Effector memory CD8-positive, alpha-beta T cell (primary cell): Measurements from ENCODE around the gene TPK1.

Experiments
- ATAC-seq: fragments of 150-1000 bp; cut with Tn5 transposase; replicated peaks from 2 replicates; pipeline ENCODE4 v1.10.0; 2021; ENCODE audit warnings: mild to moderate bottlenecking, moderate library complexity
- DNase-seq, 3 experiments: peaks; one replicate each; pipeline ENCODE4 v3.0.0; 2021
- H3K27ac Mint-ChIP-seq, 2 donors: one replicate each; pipeline ENCODE4 v1.8.0; 2022; ENCODE audit warnings: mild to moderate bottlenecking in 2 of 2, mixed read lengths in 2 of 2, moderate library complexity in 2 of 2
- H3K27me3 Mint-ChIP-seq, 2 donors: one replicate each; pipeline ENCODE4 v1.8.0; 2022; ENCODE audit warnings: mixed read lengths in 2 of 2
- H3K36me3 Mint-ChIP-seq: one replicate; pipeline ENCODE4 v1.8.0; 2022; ENCODE audit warnings: mild to moderate bottlenecking, moderate library complexity, mixed read lengths; ENCODE audit not compliant: insufficient read depth
- H3K4me1 Mint-ChIP-seq, 2 donors: one replicate each; pipeline ENCODE4 v1.8.0; 2022; ENCODE audit warnings: low read depth in 2 of 2, mixed read lengths in 2 of 2
- H3K4me3 Mint-ChIP-seq, 2 donors: one replicate each; pipeline ENCODE4 v1.8.0; 2022; ENCODE audit warnings: mild to moderate bottlenecking in 2 of 2, mixed read lengths in 2 of 2, moderate library complexity in 2 of 2
- H3K9me3 Mint-ChIP-seq, 2 donors: one replicate each; pipeline ENCODE4 v1.8.0; 2022; ENCODE audit warnings: mixed read lengths in 2 of 2

Gene TPK1

GRCh38 chr7:144659211-144659610 lies 176.6 kb downstream of the TPK1 start:
- H3K9me3 Mint-ChIP-seq, result no peaks in the 10 kb centered on the region
- no peaks in the 10 kb centered on the region for H3K36me3 Mint-ChIP-seq
- H3K27me3 Mint-ChIP-seq, result no peaks in the 10 kb centered on the region
- H3K4me3 Mint-ChIP-seq, result no peak overlapping the region
- H3K27ac Mint-ChIP-seq, result no peak overlapping the region
- ATAC-seq, result no peak
- DNase-seq, result no peak
- no peaks in the 10 kb centered on the region for H3K4me1 Mint-ChIP-seq

- Mint-ChIP-seq H3K27ac (no peak overlapping the region), H3K4me1 (peaks cover 0 to 3% of the 10 kb centered on the region in 2 donors), H3K27me3 (no peaks in the 10 kb centered on the region), H3K4me3 (no peak overlapping the region), H3K9me3 (no peaks in the 10 kb centered on the region), H3K36me3 (no peaks in the 10 kb centered on the region)
- ATAC-seq (no peak), DNase-seq (no peak)
Measured at GRCh38 chr7:144656965-144657517, 178.8 kb downstream of the TPK1 start.

DNA sequence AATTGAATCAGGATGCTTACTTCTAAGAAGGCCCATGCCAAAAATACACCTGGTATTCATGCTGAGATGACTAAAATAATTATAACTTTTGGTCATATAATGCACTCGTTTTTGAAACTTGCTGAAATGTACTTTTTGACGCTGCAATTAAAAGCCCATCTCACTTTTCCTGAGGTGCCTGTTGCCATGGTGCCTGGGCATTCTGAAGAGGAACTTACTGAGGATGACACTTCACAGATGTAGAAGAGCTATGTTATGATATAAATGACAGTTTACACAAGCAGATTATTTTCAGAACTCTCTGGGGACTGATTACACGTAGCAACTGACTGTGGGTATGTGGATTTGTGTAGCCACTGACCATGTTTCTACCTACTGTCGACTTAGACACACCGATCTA lies 182.4 kb downstream of the TPK1 start:
- Mint-ChIP-seq H3K36me3 (peaks cover under 1% of the 10 kb centered on the region), H3K4me3 (no peak overlapping the region), H3K27me3 (no peaks in the 10 kb centered on the region), H3K4me1 (peaks cover 0 to 3% of the 10 kb centered on the region in 2 donors), H3K9me3 (peaks cover 0 to 4% of the 10 kb centered on the region in 2 donors), H3K27ac (no peak overlapping the region)
- ATAC-seq, result no peak
- DNase-seq, result no peak

- ATAC-seq (no peak), DNase-seq (no peak)
- no peak overlapping the region for H3K27ac Mint-ChIP-seq
- H3K4me3 Mint-ChIP-seq, result no peak overlapping the region
- H3K36me3 Mint-ChIP-seq, result peaks cover 3% of the 10 kb centered on the region
- peaks cover 0 to 4% of the 10 kb centered on the region in 2 donors for H3K9me3 Mint-ChIP-seq
- no peaks in the 10 kb centered on the region for H3K27me3 Mint-ChIP-seq
- peaks cover 0 to 3% of the 10 kb centered on the region in 2 donors for H3K4me1 Mint-ChIP-seq
Measured at GRCh38 chr7:144650439-144650838, 185.4 kb downstream of the TPK1 start.

GRCh38 chr7:144649120-144649519 lies 186.7 kb downstream of the TPK1 start:
- H3K4me1 Mint-ChIP-seq, result peaks cover 0 to 3% of the 10 kb centered on the region in 2 donors
- no peak for DNase-seq
- H3K4me3 Mint-ChIP-seq, result no peak overlapping the region
- peaks cover 0 to 4% of the 10 kb centered on the region in 2 donors for H3K9me3 Mint-ChIP-seq
- no peaks in the 10 kb centered on the region for H3K27me3 Mint-ChIP-seq
- no peak overlapping the region for H3K27ac Mint-ChIP-seq
- no peak for ATAC-seq
- peaks cover 3% of the 10 kb centered on the region for H3K36me3 Mint-ChIP-seq

DNA sequence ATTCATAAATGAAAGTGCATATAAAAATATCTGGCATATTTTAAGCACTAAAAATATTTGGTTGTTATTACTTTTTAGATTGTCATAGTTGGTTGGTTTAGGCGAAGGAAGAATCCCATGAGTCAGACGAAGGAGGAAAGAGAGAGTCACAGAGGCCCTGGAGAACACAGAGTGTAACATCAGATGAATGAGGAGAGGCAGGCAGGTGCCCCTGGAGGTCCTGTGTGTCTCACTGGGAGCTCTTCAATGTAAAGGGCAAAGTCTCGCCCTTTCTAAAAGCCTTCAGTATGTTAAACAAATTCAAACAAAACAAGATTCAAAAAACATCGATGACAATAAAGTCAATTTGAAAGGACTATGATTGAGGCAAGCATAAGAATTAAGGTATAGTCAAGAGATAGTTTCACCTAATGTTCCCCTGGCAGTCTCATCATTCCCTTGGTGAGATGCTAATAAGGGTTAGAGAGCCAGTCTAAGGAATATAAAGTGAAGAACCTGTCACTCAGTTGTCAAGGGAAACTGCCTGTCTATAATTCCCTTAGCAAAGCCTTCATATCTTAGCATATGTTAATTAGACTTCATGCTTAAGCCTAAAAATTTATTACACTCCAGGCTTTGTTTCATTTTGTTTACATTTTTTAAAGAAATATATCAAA lies 194.3 kb downstream of the TPK1 start:
- Mint-ChIP-seq H3K27ac (no peak overlapping the region), H3K27me3 (no peaks in the 10 kb centered on the region), H3K9me3 (no peaks in the 10 kb centered on the region), H3K4me1 (no peaks in the 10 kb centered on the region), H3K36me3 (no peaks in the 10 kb centered on the region), H3K4me3 (no peak overlapping the region)
- ATAC-seq (no peak), DNase-seq (no peak)

DNA sequence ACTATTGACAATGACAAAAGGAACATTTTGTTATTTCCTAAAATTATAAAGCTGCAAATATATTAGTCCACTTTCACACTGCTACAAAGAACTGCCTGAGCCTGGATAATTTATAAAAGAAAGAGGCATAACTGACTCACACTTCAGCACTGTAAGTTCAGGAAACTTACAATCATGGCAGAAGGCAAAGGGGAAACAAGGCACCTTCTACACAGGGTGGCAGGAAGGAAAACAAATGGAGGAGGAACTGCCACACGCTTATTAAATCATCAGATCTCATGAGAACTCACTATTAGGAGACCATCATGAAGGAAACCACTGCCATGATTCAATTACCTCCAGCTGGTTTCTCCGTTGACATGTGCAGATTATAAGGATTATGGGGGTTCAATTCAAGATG lies 203.1 kb downstream of the TPK1 start:
- no peak overlapping the region for H3K4me3 Mint-ChIP-seq
- no peaks in the 10 kb centered on the region for H3K9me3 Mint-ChIP-seq
- no peak for DNase-seq
- no peak for ATAC-seq
- no peak overlapping the region for H3K27ac Mint-ChIP-seq
- no peaks in the 10 kb centered on the region for H3K27me3 Mint-ChIP-seq
- peaks cover 0 to 4% of the 10 kb centered on the region in 2 donors for H3K4me1 Mint-ChIP-seq
- H3K36me3 Mint-ChIP-seq, result no peaks in the 10 kb centered on the region

GRCh38 chr7:144629598-144629997 lies 206.3 kb downstream of the TPK1 start:
- Mint-ChIP-seq H3K4me3 (no peak overlapping the region), H3K36me3 (no peaks in the 10 kb centered on the region), H3K4me1 (peaks cover 0 to 6% of the 10 kb centered on the region in 2 donors), H3K9me3 (no peaks in the 10 kb centered on the region), H3K27ac (no peak overlapping the region), H3K27me3 (no peaks in the 10 kb centered on the region)
- ATAC-seq (no peak), DNase-seq (no peak)

GRCh38 chr7:144629011-144629410 lies 206.8 kb downstream of the TPK1 start:
- Mint-ChIP-seq H3K4me3 (no peak overlapping the region), H3K4me1 (peaks cover 0 to 6% of the 10 kb centered on the region in 2 donors), H3K36me3 (no peaks in the 10 kb centered on the region), H3K27ac (no peak overlapping the region), H3K27me3 (no peaks in the 10 kb centered on the region), H3K9me3 (no peaks in the 10 kb centered on the region)
- ATAC-seq (no peak), DNase-seq (no peak)

DNA sequence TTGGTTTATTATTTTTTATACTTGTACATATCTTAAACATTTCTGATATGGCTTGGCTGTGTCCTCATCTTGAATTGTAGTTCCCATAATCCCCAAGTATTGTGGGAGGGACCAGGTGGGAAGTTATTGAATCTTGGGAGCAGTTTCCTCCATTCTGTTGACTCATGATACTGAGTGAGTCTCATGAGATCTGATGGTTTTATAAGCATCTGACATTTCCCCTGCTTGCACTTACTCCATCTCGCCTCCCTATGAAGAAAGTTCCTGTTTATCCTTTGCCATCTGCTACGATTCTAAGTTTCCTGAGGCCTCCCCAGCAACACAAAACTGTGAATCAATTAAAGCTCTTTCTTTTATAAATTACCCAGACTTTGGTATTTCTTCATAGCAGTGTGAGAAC lies 207.7 kb downstream of the TPK1 start:
- H3K9me3 Mint-ChIP-seq, result no peaks in the 10 kb centered on the region
- H3K36me3 Mint-ChIP-seq, result no peaks in the 10 kb centered on the region
- H3K4me3 Mint-ChIP-seq, result no peak overlapping the region
- H3K27ac Mint-ChIP-seq, result no peak overlapping the region
- H3K27me3 Mint-ChIP-seq, result no peaks in the 10 kb centered on the region
- DNase-seq (no peak), ATAC-seq (no peak)
- peaks cover 0 to 6% of the 10 kb centered on the region in 2 donors for H3K4me1 Mint-ChIP-seq

- Mint-ChIP-seq H3K27ac (no peak overlapping the region), H3K36me3 (no peaks in the 10 kb centered on the region), H3K9me3 (no peaks in the 10 kb centered on the region), H3K4me3 (no peak overlapping the region), H3K27me3 (no peaks in the 10 kb centered on the region), H3K4me1 (peaks cover 0 to 3% of the 10 kb centered on the region in 2 donors)
- no peak for DNase-seq
- ATAC-seq, result no peak
Measured at GRCh38 chr7:144622745-144623144, 213.1 kb downstream of the TPK1 start.

DNA sequence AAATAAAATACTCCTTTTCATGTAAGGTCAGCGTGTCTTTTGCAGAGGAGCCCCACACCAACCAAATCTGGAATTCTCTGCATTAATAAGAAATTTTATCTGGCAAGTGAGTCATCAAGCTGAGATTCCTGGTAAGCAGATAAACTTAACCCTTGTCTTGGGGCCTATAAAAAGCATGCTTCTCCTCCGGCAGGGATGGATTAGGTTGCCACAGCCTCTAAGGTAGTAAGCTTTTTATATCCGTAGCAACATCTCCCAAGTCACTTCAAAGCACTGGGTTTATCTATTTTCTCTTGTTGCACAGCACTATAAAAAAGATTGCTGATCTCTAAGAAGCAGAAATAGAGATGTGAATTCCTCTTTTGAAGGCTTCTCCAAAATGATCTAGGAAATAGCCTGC lies 229.6 kb downstream of the TPK1 start:
- H3K36me3 Mint-ChIP-seq, result no peaks in the 10 kb centered on the region
- no peak for DNase-seq
- H3K27ac Mint-ChIP-seq, result no peak overlapping the region
- H3K9me3 Mint-ChIP-seq, result no peaks in the 10 kb centered on the region
- H3K4me1 Mint-ChIP-seq, result no peaks in the 10 kb centered on the region
- H3K27me3 Mint-ChIP-seq, result no peaks in the 10 kb centered on the region
- no peak overlapping the region for H3K4me3 Mint-ChIP-seq
- ATAC-seq, result no peak

GRCh38 chr7:144596953-144597352 lies 238.9 kb downstream of the TPK1 start:
- ATAC-seq, result no peak
- Mint-ChIP-seq H3K27me3 (no peaks in the 10 kb centered on the region), H3K4me3 (no peak overlapping the region), H3K9me3 (peaks cover 3 to 21% of the 10 kb centered on the region in 2 donors), H3K36me3 (peaks cover 5% of the 10 kb centered on the region), H3K27ac (no peak overlapping the region), H3K4me1 (no peaks in the 10 kb centered on the region)
- no peak for DNase-seq

DNA sequence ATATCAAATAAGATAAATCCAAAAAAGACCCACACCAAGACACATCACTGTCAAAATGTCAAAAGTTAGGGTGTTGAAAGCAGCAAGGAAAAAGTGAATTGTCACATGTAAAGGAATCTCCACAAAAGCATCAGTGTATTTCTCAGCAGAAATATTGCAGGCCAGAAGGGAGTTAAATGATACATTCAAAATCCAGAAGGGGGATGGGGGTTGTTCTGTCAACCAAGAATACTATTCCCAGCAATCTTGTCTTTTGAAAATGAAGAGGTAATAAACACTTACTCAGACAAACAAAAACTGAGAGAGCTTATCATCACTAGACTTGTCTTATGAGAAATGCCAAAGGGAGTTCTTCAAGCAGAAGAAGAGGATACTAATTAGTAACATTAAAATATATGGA lies 241.3 kb downstream of the TPK1 start:
- DNase-seq (no peak), ATAC-seq (no peak)
- Mint-ChIP-seq H3K4me3 (no peak overlapping the region), H3K36me3 (peaks cover 6% of the 10 kb centered on the region), H3K27me3 (no peaks in the 10 kb centered on the region), H3K4me1 (no peaks in the 10 kb centered on the region), H3K9me3 (peaks cover 3 to 21% of the 10 kb centered on the region in 2 donors), H3K27ac (no peak overlapping the region)
